Stimulated activated CD4-positive, alpha-beta T cell treated with anti-CD3 and anti-CD28 coated beads, Interleukin-4, amount 100 ng/mL, for 1 hour (primary cell): Measurements from ENCODE around the gene LRRC28.

Source experiments
- DNase-seq: peaks from one replicate; pipeline ENCODE4 v3.0.0-alpha.2; 2020

LRRC28 gene

GRCh38 chr15:99307735-99308134, 56.5 kb downstream of the LRRC28 start:
- DNase-seq, result no peak

GRCh38 chr15:99310745-99311144, 59.5 kb downstream of the LRRC28 start:
- DNase-seq, result no peak

GRCh38 chr15:99312228-99312627, 60.9 kb downstream of the LRRC28 start:
- DNase-seq, result no peak

- DNase-seq, result no peak
Observed at GRCh38 chr15:99312794-99313193, 61.5 kb downstream of the LRRC28 start.

- no peak for DNase-seq
Observed at GRCh38 chr15:99315636-99316035, 64.4 kb downstream of the LRRC28 start.

GRCh38 chr15:99320374-99321215, 69.3 kb downstream of the LRRC28 start:
- no peak for DNase-seq

- DNase-seq, result no peak
Observed at GRCh38 chr15:99321468-99321867, 70.2 kb downstream of the LRRC28 start.

- DNase-seq, result no peak
Observed at GRCh38 chr15:99322643-99323405, 71.5 kb downstream of the LRRC28 start.

GRCh38 chr15:99324082-99324620, 72.9 kb downstream of the LRRC28 start:
- no peak for DNase-seq

GRCh38 chr15:99324700-99325099, 73.4 kb downstream of the LRRC28 start:
- no peak for DNase-seq

- no peak for DNase-seq
Observed at GRCh38 chr15:99326235-99326634, 75.0 kb downstream of the LRRC28 start.

- no peak for DNase-seq
Observed at GRCh38 chr15:99328106-99329072, 77.1 kb downstream of the LRRC28 start.

GRCh38 chr15:99331381-99331780, 80.1 kb downstream of the LRRC28 start:
- DNase-seq, result no peak

- no peak for DNase-seq
Observed at GRCh38 chr15:99333413-99333812, 82.1 kb downstream of the LRRC28 start.

GRCh38 chr15:99333981-99334380, 82.7 kb downstream of the LRRC28 start:
- DNase-seq, result no peak

GRCh38 chr15:99335508-99335907, 84.2 kb downstream of the LRRC28 start:
- DNase-seq, result no peak

GRCh38 chr15:99336794-99337193, 85.5 kb downstream of the LRRC28 start:
- no peak for DNase-seq

GRCh38 chr15:99340347-99340746, 89.1 kb downstream of the LRRC28 start:
- DNase-seq, result no peak

GRCh38 chr15:99341786-99342185, 90.5 kb downstream of the LRRC28 start:
- no peak for DNase-seq

GRCh38 chr15:99343208-99343607, 91.9 kb downstream of the LRRC28 start:
- no peak for DNase-seq

GRCh38 chr15:99343881-99344551, 92.7 kb downstream of the LRRC28 start:
- peak; percentile 53 for DNase-seq

GRCh38 chr15:99344639-99345038, 93.4 kb downstream of the LRRC28 start:
- DNase-seq, result no peak
